H9 (cell line): ENCODE results near the gene DNAJC10. TPM values are rescaled to one million over a fixed set of nuclear protein-coding genes. Genes with fewer than 3 reads are reported as not detected.
"Not testable (repeated sequence)": the region's sequence is repeated elsewhere in the genome, so short reads cannot be mapped to it uniquely, and the experiment has no call there.

Source experiments
- DNase-seq: peaks from one replicate; pipeline ENCODE4 v3.0.0-alpha.2; 2017
- H2AFZ ChIP-seq: one replicate; pipeline ENCODE4 v1.6.1; 2013; ENCODE audit warnings: mild to moderate bottlenecking, low read length, control low read depth, moderate library complexity
- H2AK5ac ChIP-seq: 2 replicates; pipeline ENCODE4 v1.6.1; 2013; ENCODE audit warnings: low read length, control low read depth, mixed read lengths; ENCODE audit not compliant: insufficient read length
- H2BK120ac ChIP-seq: one replicate; pipeline ENCODE4 v1.6.1; 2013; ENCODE audit warnings: low read depth, mild to moderate bottlenecking, low read length, control low read depth, inconsistent platforms; ENCODE audit not compliant: poor library complexity, severe bottlenecking
- H2BK12ac ChIP-seq: 2 replicates; pipeline ENCODE4 v1.6.1; 2013; ENCODE audit warnings: low read length, control low read depth, mixed read lengths, low read depth; ENCODE audit not compliant: insufficient read length
- H2BK15ac ChIP-seq: 2 replicates; pipeline ENCODE4 v1.6.1; 2013; ENCODE audit warnings: low read depth, low read length, control low read depth
- H2BK20ac ChIP-seq: one replicate; pipeline ENCODE4 v1.6.1; 2013; ENCODE audit warnings: low read depth, mild to moderate bottlenecking, low read length, control low read depth, inconsistent platforms; ENCODE audit not compliant: poor library complexity, severe bottlenecking
- H2BK5ac ChIP-seq: 2 replicates; pipeline ENCODE4 v1.6.1; 2013; ENCODE audit warnings: low read length, control low read depth, mixed read lengths; ENCODE audit not compliant: insufficient read length
- H3K14ac ChIP-seq: 2 replicates; pipeline ENCODE4 v1.6.1; 2013; ENCODE audit warnings: low read length, control low read depth; ENCODE audit not compliant: insufficient read depth
- H3K18ac ChIP-seq: 2 replicates; pipeline ENCODE4 v1.6.1; 2013; ENCODE audit warnings: low read depth, mild to moderate bottlenecking, mixed read lengths, low read length, control low read depth; ENCODE audit not compliant: insufficient read length
- H3K23ac ChIP-seq: 2 replicates; pipeline ENCODE4 v1.6.1; 2013; ENCODE audit warnings: low read length, control low read depth, mixed read lengths, low read depth; ENCODE audit not compliant: insufficient read length
- H3K23me2 ChIP-seq: 2 replicates; pipeline ENCODE4 v1.6.1; 2013; ENCODE audit warnings: low read depth, mild to moderate bottlenecking, mixed read lengths, low read length, control low read depth; ENCODE audit not compliant: insufficient read length, poor library complexity, severe bottlenecking
- H3K27ac ChIP-seq: 2 replicates; pipeline ENCODE4 v1.5.1; 2013; ENCODE audit warnings: low read length, control low read depth, mixed read lengths, low read depth; ENCODE audit not compliant: insufficient read length
- H3K27me3 ChIP-seq: 2 replicates; pipeline ENCODE4 v1.6.1; 2013; ENCODE audit warnings: low read length, control low read depth, inconsistent platforms; ENCODE audit not compliant: insufficient read depth
- H3K4ac ChIP-seq: 2 replicates; pipeline ENCODE4 v1.6.1; 2013; ENCODE audit warnings: low read depth, mild to moderate bottlenecking, control low read depth, inconsistent platforms, low read length, moderate library complexity
- H3K4me1 ChIP-seq: 2 replicates; pipeline ENCODE4 v1.6.1; 2013; ENCODE audit warnings: low read length, control low read depth, inconsistent platforms; ENCODE audit not compliant: insufficient read depth
- H3K4me2 ChIP-seq: 2 replicates; pipeline ENCODE4 v1.6.1; 2013; ENCODE audit warnings: low read length, control low read depth, mixed read lengths; ENCODE audit not compliant: insufficient read length, insufficient read depth
- H3K56ac ChIP-seq: 2 replicates; pipeline ENCODE4 v1.6.1; 2013; ENCODE audit warnings: low read depth, mild to moderate bottlenecking, mixed read lengths, low read length, control low read depth; ENCODE audit not compliant: insufficient read length
- H3K79me1 ChIP-seq: 2 replicates; pipeline ENCODE4 v1.6.1; 2013; ENCODE audit warnings: low read depth, mild to moderate bottlenecking, moderate library complexity, low read length, control low read depth, inconsistent platforms; ENCODE audit not compliant: insufficient read depth, poor library complexity, severe bottlenecking
- H3K79me2 ChIP-seq: 2 replicates; pipeline ENCODE4 v1.6.1; 2013; ENCODE audit warnings: low read length, control low read depth, inconsistent platforms; ENCODE audit not compliant: insufficient read depth
- H3K9ac ChIP-seq: 2 replicates; pipeline ENCODE4 v1.6.1; 2013; ENCODE audit warnings: low read length, control low read depth, mixed read lengths; ENCODE audit not compliant: insufficient read length; ENCODE audit errors: extremely low read depth
- H3K9me3 ChIP-seq: one replicate; pipeline ENCODE4 v1.6.1; 2013; ENCODE audit warnings: low read depth, low read length, inconsistent platforms; ENCODE audit not compliant: control insufficient read depth
- H3T11ph ChIP-seq: one replicate; pipeline ENCODE4 v1.6.1; 2013; ENCODE audit warnings: mild to moderate bottlenecking, low read length, control low read depth, inconsistent platforms
- H4K20me1 ChIP-seq: one replicate; pipeline ENCODE4 v1.6.1; 2013; ENCODE audit not compliant: control insufficient read depth, insufficient read length, insufficient read depth
- H4K5ac ChIP-seq: 2 replicates; pipeline ENCODE4 v1.6.1; 2013; ENCODE audit warnings: low read depth, mild to moderate bottlenecking, mixed read lengths, low read length, control low read depth; ENCODE audit not compliant: insufficient read length
- H4K8ac ChIP-seq: replicated peaks from 2 replicates; pipeline ENCODE4 v1.6.1; 2013; ENCODE audit warnings: low read length, control low read depth, mixed read lengths, low read depth; ENCODE audit not compliant: insufficient read length
- H4K91ac ChIP-seq: 2 replicates; pipeline ENCODE4 v1.6.1; 2013; ENCODE audit warnings: low read depth, mild to moderate bottlenecking, moderate library complexity, mixed read lengths, low read length, control low read depth; ENCODE audit not compliant: insufficient read length
- H3K27ac Mint-ChIP-seq, 3 experiments: 2 replicates in 2 of 3; 3 replicates in 1 of 3; pipeline ENCODE4 v1.8.0; 2020 to 2021; ENCODE audit warnings: mixed read lengths in 3 of 3, mild to moderate bottlenecking in 1 of 3, moderate library complexity in 1 of 3
- H3K27me3 Mint-ChIP-seq: 2 replicates; pipeline ENCODE4 v1.8.0; 2021; ENCODE audit warnings: low read depth, mild to moderate bottlenecking, moderate library complexity, mixed read lengths
- H3K36me3 Mint-ChIP-seq, 3 experiments: 2 replicates in 2 of 3; 3 replicates in 1 of 3; pipeline ENCODE4 v1.8.0; 2020 to 2021; ENCODE audit warnings: low read depth in 3 of 3, mixed read lengths in 3 of 3; ENCODE audit not compliant: insufficient read depth in 1 of 3
- H3K4me1 Mint-ChIP-seq, 2 experiments: 2 replicates each; pipeline ENCODE4 v1.8.0; 2020; ENCODE audit warnings: mixed read lengths in 2 of 2
- H3K4me3 Mint-ChIP-seq, 2 experiments: 2 replicates in 1 of 2; 3 replicates in 1 of 2; pipeline ENCODE4 v1.8.0; 2020 to 2021; ENCODE audit warnings: mild to moderate bottlenecking in 2 of 2, mixed read lengths in 2 of 2, moderate library complexity in 1 of 2
- H3K9me3 Mint-ChIP-seq, 2 experiments: 2 replicates in 1 of 2; 3 replicates in 1 of 2; pipeline ENCODE4 v1.8.0; 2020; ENCODE audit warnings: mild to moderate bottlenecking in 2 of 2, mixed read lengths in 2 of 2, moderate library complexity in 1 of 2
- CTCF ChIP-seq: fragments of 200-600 bp; sonication (generic); conservative IDR thresholded peaks from 3 replicates; pipeline ENCODE4 v1.8.0; 2021; ENCODE audit warnings: antibody characterized with exemption, mild to moderate bottlenecking
- WGBS: extraction: QIAGEN DNeasy Blood & Tissue Kit; methylation state at CpG from one replicate; pipeline ENCODE4 v1.1.7; 2013; ENCODE audit warnings: missing lambda C conversion rate, low lambda C conversion rate, mixed read lengths; ENCODE audit not compliant: insufficient read length; ENCODE audit errors: extremely low coverage; 5-methylcytosine and 5-hydroxymethylcytosine counted together
- total RNA-seq: library from RNA; stranded (reverse); gene quantifications from 2 replicates; pipeline ENCODE4 v1.2.1, GENCODE V29; 2021

DNAJC10 gene
- total RNA-seq, 1 experiment from 2014 or later, result 129 TPM

GRCh38 chr2:182733572-182733971, 17.5 kb downstream of the DNAJC10 start:
- Mint-ChIP-seq H3K27me3 (no peaks in the 10 kb centered on the region), H3K27ac (no peak overlapping the region), H3K4me3 (no peak overlapping the region), H3K9me3 (no peaks in the 10 kb centered on the region), H3K4me1 (no peaks in the 10 kb centered on the region), H3K36me3 (peaks cover 9 to 53% (median 33%) of the 10 kb centered on the region in 3 experiments; a peak in 6 of 7 replicates)
- Histone ChIP-seq H3K4ac (no peak overlapping the region), H3K4me2 (no peak overlapping the region), H3K27me3 (no peaks in the 10 kb centered on the region), H4K91ac (no peak overlapping the region), H2BK15ac (no peak overlapping the region), H3K27ac (no peak overlapping the region), H3K23ac (no peak overlapping the region), H2BK20ac (no peak overlapping the region), H4K5ac (no peak overlapping the region), H3T11ph (no peak overlapping the region), H3K79me2 (no peaks in the 10 kb centered on the region), H3K14ac (no peak overlapping the region), H3K4me1 (no peaks in the 10 kb centered on the region), H2BK5ac (no peak overlapping the region), H3K9ac (no peak overlapping the region), H3K18ac (no peak overlapping the region), H2AFZ (no peak overlapping the region), H2BK120ac (no peak overlapping the region), H4K20me1 (no peaks in the 10 kb centered on the region), H3K23me2 (no peaks in the 10 kb centered on the region), H2BK12ac (no peak overlapping the region), H3K79me1 (no peaks in the 10 kb centered on the region), H4K8ac (no peak overlapping the region), H3K56ac (no peak overlapping the region), H2AK5ac (no peak overlapping the region), H3K9me3 (no peaks in the 10 kb centered on the region)
- no CpG with 5 or more reads among the region's 1 CpG for WGBS
- DNase-seq, result no peak
- no peak for TF ChIP-seq CTCF

- H3K4me1 Mint-ChIP-seq, H3K27me3 ChIP-seq, H2AFZ ChIP-seq, H2AK5ac ChIP-seq, DNase-seq, H2BK15ac ChIP-seq, H3K23me2 ChIP-seq, H3K79me1 ChIP-seq, H2BK120ac ChIP-seq, H3K4me1 ChIP-seq, H3K56ac ChIP-seq, H3T11ph ChIP-seq, H4K91ac ChIP-seq, H3K9me3 ChIP-seq, H3K79me2 ChIP-seq, H2BK20ac ChIP-seq, H3K4ac ChIP-seq, H4K5ac ChIP-seq, H3K9ac ChIP-seq, H3K27ac ChIP-seq, H3K4me3 Mint-ChIP-seq, H2BK12ac ChIP-seq, H3K27me3 Mint-ChIP-seq, H3K18ac ChIP-seq, H4K20me1 ChIP-seq, H4K8ac ChIP-seq, H3K4me2 ChIP-seq, H3K27ac Mint-ChIP-seq, H3K14ac ChIP-seq, H3K23ac ChIP-seq, H3K9me3 Mint-ChIP-seq, H2BK5ac ChIP-seq: not testable (repeated sequence)
- whole genome bisulfite sequencing, result no CpG with 5 or more reads among the region's 8 CpGs
- H3K36me3 Mint-ChIP-seq, result peaks cover 9 to 38% (median 26%) of the 10 kb centered on the region in 3 experiments; a peak in 6 of 7 replicates
These were observed 20.8 kb downstream of the DNAJC10 start for GRCh38 chr2:182736856-182737255.
